CD4-positive, alpha-beta memory T cell (primary cell): ENCODE results near the gene MEP1A. TPM values are rescaled to one million over a fixed set of nuclear protein-coding genes. Genes with fewer than 3 reads are reported as not detected.
"Not testable (repeated sequence)": the region's sequence is repeated elsewhere in the genome, so short reads cannot be mapped to it uniquely, and the experiment has no call there.

Experiments
- CTCF ChIA-PET: fragments of 350-600 bp; sonication (Branson Sonifier 250); formaldehyde crosslinking; loops from one replicate; lab custom pipeline; 2021; ENCODE audit warnings: inconsistent platforms; ENCODE audit not compliant: partially characterized antibody; lab: Charles Lee
- POLR2A ChIA-PET: fragments of 350-600 bp; sonication (Branson Sonifier 250); formaldehyde crosslinking; loops from one replicate; lab custom pipeline; 2021; ENCODE audit not compliant: partially characterized antibody; lab: Charles Lee
- DNase-seq, 5 donors: peaks; one replicate each; pipeline versions ENCODE4 v3.0.0 to v3.0.0-alpha.2; 2020 to 2022; ENCODE audit warnings: mixed read lengths in 1 of 5
- H3K27ac ChIP-seq: one replicate; pipeline ENCODE4 v1.7.0; 2013; ENCODE audit warnings: low read depth, low read length
- H3K27me3 ChIP-seq: 2 replicates; pipeline ENCODE4 v1.7.0; 2013; ENCODE audit warnings: mild to moderate bottlenecking, low read length, moderate library complexity; ENCODE audit not compliant: insufficient read depth
- H3K36me3 ChIP-seq: 2 replicates; pipeline ENCODE4 v1.7.0; 2013; ENCODE audit warnings: mild to moderate bottlenecking, low read length, moderate library complexity; ENCODE audit not compliant: insufficient read depth
- H3K4me1 ChIP-seq: 2 replicates; pipeline ENCODE4 v1.7.0; 2013; ENCODE audit warnings: mild to moderate bottlenecking, low read length, moderate library complexity; ENCODE audit not compliant: insufficient read depth
- H3K4me3 ChIP-seq, 2 donors: one replicate each; pipeline ENCODE4 v1.7.0; 2013; ENCODE audit warnings: low read length in 2 of 2, mild to moderate bottlenecking in 1 of 2
- H3K9me3 ChIP-seq, 2 donors: one replicate each; pipeline ENCODE4 v1.7.0; 2013; ENCODE audit warnings: low read length in 2 of 2, control low read depth in 1 of 2; ENCODE audit not compliant: control insufficient read depth in 1 of 2
- H3K27ac Mint-ChIP-seq, 7 donors: one replicate each; pipeline ENCODE4 v1.8.0; 2020 to 2021; ENCODE audit warnings: mixed read lengths in 7 of 7, mild to moderate bottlenecking in 6 of 7, inconsistent platforms in 3 of 7, moderate library complexity in 3 of 7
- H3K27me3 Mint-ChIP-seq, 2 donors: one replicate each; pipeline ENCODE4 v1.8.0; 2020 to 2021; ENCODE audit warnings: mixed read lengths in 2 of 2
- H3K36me3 Mint-ChIP-seq, 2 donors: one replicate each; pipeline ENCODE4 v1.8.0; 2020 to 2021; ENCODE audit warnings: mixed read lengths in 2 of 2, inconsistent platforms in 1 of 2, mild to moderate bottlenecking in 1 of 2
- H3K4me1 Mint-ChIP-seq, 4 donors: one replicate each; pipeline ENCODE4 v1.8.0; 2020 to 2021; ENCODE audit warnings: mixed read lengths in 4 of 4, mild to moderate bottlenecking in 1 of 4
- H3K4me3 Mint-ChIP-seq, 8 donors: one replicate each; pipeline ENCODE4 v1.8.0; 2020 to 2021; ENCODE audit warnings: mixed read lengths in 8 of 8, mild to moderate bottlenecking in 7 of 8, moderate library complexity in 6 of 8, inconsistent platforms in 3 of 8
- H3K9me3 Mint-ChIP-seq, 8 donors: one replicate each; pipeline ENCODE4 v1.8.0; 2020 to 2021; ENCODE audit warnings: mixed read lengths in 8 of 8, mild to moderate bottlenecking in 5 of 8, inconsistent platforms in 3 of 8, moderate library complexity in 1 of 8
- intact Hi-C: fragments of 100-400 bp; cut with micrococcal nuclease; formaldehyde crosslinking; loops from one replicate; pipeline ENCODE4 v1.15.1; 2023
- polyA plus RNA-seq, 2 donors: library from polyadenylated mRNA; unstranded; fragments of 300-500 nt; fragmentation: Illumina TruSeq; gene quantifications; one replicate each; pipeline ENCODE4 v1.2.3, GENCODE V29; 2021
- total RNA-seq, 2 experiments: library from RNA; stranded (reverse); gene quantifications; one replicate each; pipeline ENCODE4 v1.2.3, GENCODE V29; 2021

MEP1A gene
- total RNA-seq: not detected
- polyA plus RNA-seq: not detected

GRCh38 chr6:46793138-46793537 lies at the start of gene MEP1A:
Gene MEP1A (plus strand): TSS chr6:46793389. CDS start chr6:46793399, 10 bp downstream.
- no peak for DNase-seq
- no peak within 1 kb of the TSS for H3K4me3 ChIP-seq
- no peaks in the 10 kb centered on the region for H3K27me3 ChIP-seq
- ChIA-PET CTCF (no interaction called here), POLR2A (no interaction called here)
- H3K4me1 ChIP-seq: no peaks in the 10 kb centered on the region
- H3K9me3 ChIP-seq: no peaks in the 10 kb centered on the region
- H3K27me3 Mint-ChIP-seq: peaks cover 1 to 6% of the 10 kb centered on the region in 2 donors
- H3K27ac ChIP-seq: no peak within 1 kb of the TSS
- intact Hi-C loops: no loop called here
- no peaks in the 10 kb centered on the region for H3K4me1 Mint-ChIP-seq
- no peaks in the 10 kb centered on the region for H3K36me3 Mint-ChIP-seq
- no peak within 1 kb of the TSS for H3K27ac Mint-ChIP-seq
- no peak within 1 kb of the TSS for H3K4me3 Mint-ChIP-seq
- H3K9me3 Mint-ChIP-seq: peaks cover 0 to 3% (median 0%) of the 10 kb centered on the region in 8 donors
- H3K36me3 ChIP-seq: no peaks in the 10 kb centered on the region

- Histone ChIP-seq H3K4me3 (no peak overlapping the region), H3K4me1 (no peaks in the 10 kb centered on the region), H3K27ac (no peak overlapping the region), H3K36me3 (no peaks in the 10 kb centered on the region), H3K9me3 (no peaks in the 10 kb centered on the region), H3K27me3 (no peaks in the 10 kb centered on the region)
- H3K9me3 Mint-ChIP-seq: peaks cover 0 to 5% (median 0%) of the 10 kb centered on the region in 8 donors
- no peak overlapping the region for H3K27ac Mint-ChIP-seq
- no peaks in the 10 kb centered on the region for H3K36me3 Mint-ChIP-seq
- peaks cover 5 to 10% of the 10 kb centered on the region in 2 donors for H3K27me3 Mint-ChIP-seq
- ChIA-PET CTCF (no interaction called here), POLR2A (no interaction called here)
- intact Hi-C loops: no loop called here
- no peak overlapping the region for H3K4me3 Mint-ChIP-seq
- DNase-seq: no peak
- no peaks in the 10 kb centered on the region for H3K4me1 Mint-ChIP-seq
Measured at GRCh38 chr6:46743425-46744158, 49.6 kb upstream of the MEP1A start.

GRCh38 chr6:46744159-46744725 lies 48.9 kb upstream of the MEP1A start:
- H3K36me3 Mint-ChIP-seq, H3K27me3 Mint-ChIP-seq, DNase-seq, H3K4me3 ChIP-seq, H3K27ac Mint-ChIP-seq, H3K4me1 Mint-ChIP-seq, intact Hi-C loops, H3K36me3 ChIP-seq, H3K4me3 Mint-ChIP-seq, POLR2A ChIA-PET, H3K27me3 ChIP-seq, H3K9me3 Mint-ChIP-seq, CTCF ChIA-PET, H3K27ac ChIP-seq, H3K4me1 ChIP-seq, H3K9me3 ChIP-seq: not testable (repeated sequence)

- Mint-ChIP-seq H3K27ac (no peak overlapping the region), H3K4me3 (no peak overlapping the region), H3K4me1 (no peaks in the 10 kb centered on the region), H3K27me3 (peaks cover 5 to 10% of the 10 kb centered on the region in 2 donors), H3K36me3 (no peaks in the 10 kb centered on the region), H3K9me3 (peaks cover 0 to 3% (median 0%) of the 10 kb centered on the region in 8 donors)
- Histone ChIP-seq H3K4me1 (no peaks in the 10 kb centered on the region), H3K27ac (no peak overlapping the region), H3K9me3 (no peaks in the 10 kb centered on the region), H3K36me3 (no peaks in the 10 kb centered on the region), H3K4me3 (no peak overlapping the region), H3K27me3 (no peaks in the 10 kb centered on the region)
- POLR2A ChIA-PET: no interaction called here
- DNase-seq: no peak
- intact Hi-C loops: no loop called here
- CTCF ChIA-PET: no interaction called here
Measured at GRCh38 chr6:46745973-46746372, 47.2 kb upstream of the MEP1A start.

GRCh38 chr6:46746696-46747095 lies 46.5 kb upstream of the MEP1A start, which contains the start of gene ANKRD66:
Gene ANKRD66 (plus strand): TSS chr6:46746933. CDS start chr6:46751949, 5,016 bp downstream.
- no peak within 1 kb of the TSS for H3K4me3 ChIP-seq
- ChIA-PET CTCF (no interaction called here), POLR2A (no interaction called here)
- no peak within 1 kb of the TSS for H3K27ac Mint-ChIP-seq
- H3K9me3 ChIP-seq: no peaks in the 10 kb centered on the region
- H3K9me3 Mint-ChIP-seq: peaks cover 0 to 3% (median 0%) of the 10 kb centered on the region in 8 donors
- H3K27ac ChIP-seq: no peak within 1 kb of the TSS
- H3K27me3 Mint-ChIP-seq: peaks cover 5 to 12% of the 10 kb centered on the region in 2 donors
- no peaks in the 10 kb centered on the region for H3K4me1 Mint-ChIP-seq
- H3K36me3 Mint-ChIP-seq: no peaks in the 10 kb centered on the region
- no peaks in the 10 kb centered on the region for H3K27me3 ChIP-seq
- no peak within 1 kb of the TSS for H3K4me3 Mint-ChIP-seq
- H3K36me3 ChIP-seq: no peaks in the 10 kb centered on the region
- intact Hi-C loops: no loop called here
- H3K4me1 ChIP-seq: no peaks in the 10 kb centered on the region
- no peak for DNase-seq

- POLR2A ChIA-PET: no interaction called here
- intact Hi-C loops: no loop called here
- no peaks in the 10 kb centered on the region for H3K36me3 Mint-ChIP-seq
- H3K27me3 Mint-ChIP-seq: peaks cover 5 to 15% of the 10 kb centered on the region in 2 donors
- no peaks in the 10 kb centered on the region for H3K4me1 ChIP-seq
- no peak overlapping the region for H3K27ac Mint-ChIP-seq
- no peak for DNase-seq
- no peaks in the 10 kb centered on the region for H3K4me1 Mint-ChIP-seq
- no peak overlapping the region for H3K27ac ChIP-seq
- peaks cover 0 to 3% (median 0%) of the 10 kb centered on the region in 8 donors for H3K9me3 Mint-ChIP-seq
- H3K36me3 ChIP-seq: no peaks in the 10 kb centered on the region
- H3K4me3 ChIP-seq: no peak overlapping the region
- no peak overlapping the region for H3K4me3 Mint-ChIP-seq
- H3K27me3 ChIP-seq: no peaks in the 10 kb centered on the region
- CTCF ChIA-PET: no interaction called here
- no peaks in the 10 kb centered on the region for H3K9me3 ChIP-seq
Measured at GRCh38 chr6:46748940-46749503, 44.2 kb upstream of the MEP1A start.

- Histone ChIP-seq H3K27me3 (no peaks in the 10 kb centered on the region), H3K4me3 (no peak overlapping the region), H3K4me1 (no peaks in the 10 kb centered on the region), H3K36me3 (no peaks in the 10 kb centered on the region), H3K9me3 (no peaks in the 10 kb centered on the region), H3K27ac (no peak overlapping the region)
- H3K4me1 Mint-ChIP-seq: no peaks in the 10 kb centered on the region
- H3K27ac Mint-ChIP-seq: no peak overlapping the region
- H3K4me3 Mint-ChIP-seq: no peak overlapping the region
- peaks cover 4 to 13% of the 10 kb centered on the region in 2 donors for H3K27me3 Mint-ChIP-seq
- intact Hi-C loops: no loop called here
- ChIA-PET CTCF (no interaction called here), POLR2A (no interaction called here)
- H3K36me3 Mint-ChIP-seq: no peaks in the 10 kb centered on the region
- no peak for DNase-seq
- peaks cover 0 to 3% (median 0%) of the 10 kb centered on the region in 8 donors for H3K9me3 Mint-ChIP-seq
Measured at GRCh38 chr6:46749731-46750130, 43.5 kb upstream of the MEP1A start.
